Common myeloid progenitor, CD34-positive (primary cell): ENCODE measurements around the gene CACNA1G.

Experiments used
- CTCF ChIA-PET: fragments of 350-600 bp; sonication (Branson Sonifier 250); formaldehyde crosslinking; loops from one replicate; lab custom pipeline; 2021; ENCODE audit warnings: antibody characterized with exemption; lab: Charles Lee
- POLR2A ChIA-PET: fragments of 350-600 bp; sonication (Branson Sonifier 250); formaldehyde crosslinking; loops from one replicate; lab custom pipeline; 2021; ENCODE audit warnings: antibody characterized with exemption; lab: Charles Lee
- DNase-seq, 3 donors: peaks; one replicate each; pipeline versions ENCODE4 v3.0.0 to v3.0.0-alpha.2; 2013
- H3K27ac ChIP-seq, 2 experiments: 1 replicate in 1 of 2; 2 replicates in 1 of 2; pipeline ENCODE4 v1.7.0; 2013; ENCODE audit warnings: inconsistent platforms in 2 of 2, low read length in 2 of 2, mild to moderate bottlenecking in 2 of 2, low read depth in 1 of 2, moderate library complexity in 1 of 2; ENCODE audit not compliant: severe bottlenecking in 2 of 2, insufficient read depth in 1 of 2, poor library complexity in 1 of 2
- H3K27me3 ChIP-seq, 5 experiments: replicated peaks in 2 of 5; 1 replicate in 3 of 5; 2 replicates in 2 of 5; pipeline versions ENCODE4 v1.6.1 to v1.7.0; 2013; ENCODE audit warnings: low read length in 4 of 5, mild to moderate bottlenecking in 2 of 5, moderate library complexity in 2 of 5, inconsistent platforms in 1 of 5; ENCODE audit not compliant: insufficient read depth in 5 of 5, control insufficient read depth in 4 of 5
- H3K36me3 ChIP-seq, 4 experiments: 1 replicate in 2 of 4; 2 replicates in 2 of 4; pipeline versions ENCODE4 v1.6.1 to v1.7.0; 2013; ENCODE audit warnings: low read length in 3 of 4, control low read depth in 1 of 4, mild to moderate bottlenecking in 1 of 4; ENCODE audit not compliant: control insufficient read depth in 4 of 4, insufficient read depth in 4 of 4
- H3K4me1 ChIP-seq, 4 experiments: 1 replicate in 3 of 4; 2 replicates in 1 of 4; pipeline versions ENCODE4 v1.6.1 to v1.7.1; 2013; ENCODE audit warnings: low read length in 3 of 4, mild to moderate bottlenecking in 3 of 4, control low read depth in 1 of 4, inconsistent platforms in 1 of 4, moderate library complexity in 1 of 4; ENCODE audit not compliant: control insufficient read depth in 4 of 4, insufficient read depth in 4 of 4; ENCODE audit errors: control extremely low read depth in 1 of 4
- H3K4me3 ChIP-seq, 7 experiments: 1 replicate in 4 of 7; 2 replicates in 3 of 7; pipeline versions ENCODE4 v1.5.1 to v1.7.0; 2013; ENCODE audit warnings: mild to moderate bottlenecking in 7 of 7, low read length in 6 of 7, moderate library complexity in 6 of 7, inconsistent platforms in 2 of 7, low read depth in 2 of 7, control low read depth in 1 of 7; ENCODE audit not compliant: insufficient read depth in 4 of 7, control insufficient read depth in 1 of 7; ENCODE audit errors: extremely low read depth in 1 of 7
- H3K9me3 ChIP-seq, 5 experiments: 1 replicate in 4 of 5; 2 replicates in 1 of 5; pipeline versions ENCODE4 v1.6.1 to v1.7.1; 2013; ENCODE audit warnings: low read length in 4 of 5, mild to moderate bottlenecking in 2 of 5, inconsistent platforms in 1 of 5, low read depth in 1 of 5, moderate library complexity in 1 of 5; ENCODE audit not compliant: control insufficient read depth in 4 of 5, insufficient read depth in 2 of 5; ENCODE audit errors: control extremely low read depth in 1 of 5
- WGBS: methylation state at CpG from one replicate; pipeline ENCODE4 v1.1.5; 2013; ENCODE audit not compliant: insufficient coverage; 5-methylcytosine and 5-hydroxymethylcytosine counted together

Gene CACNA1G

GRCh38 chr17:50584116-50584515 lies 23.6 kb downstream of the CACNA1G start:
- POLR2A ChIA-PET = no interaction called here
- Histone ChIP-seq H3K4me1 (peaks cover 0 to 2% (median 0%) of the 10 kb centered on the region in 4 experiments), H3K36me3 (no peaks in the 10 kb centered on the region), H3K9me3 (no peaks in the 10 kb centered on the region), H3K27me3 (peaks cover 0 to 12% (median 0%) of the 10 kb centered on the region in 5 experiments), H3K4me3 (no peak overlapping the region), H3K27ac (no peak overlapping the region)
- no peak for DNase-seq
- 97% methylated on average over 4 of the region's 4 CpGs for WGBS
- CTCF ChIA-PET = interaction anchor here (1.5 kb wide), 1 partner anchor 42 kb away, joined by 9 read pairs; no protein-coding TSS in a partner anchor

DNA sequence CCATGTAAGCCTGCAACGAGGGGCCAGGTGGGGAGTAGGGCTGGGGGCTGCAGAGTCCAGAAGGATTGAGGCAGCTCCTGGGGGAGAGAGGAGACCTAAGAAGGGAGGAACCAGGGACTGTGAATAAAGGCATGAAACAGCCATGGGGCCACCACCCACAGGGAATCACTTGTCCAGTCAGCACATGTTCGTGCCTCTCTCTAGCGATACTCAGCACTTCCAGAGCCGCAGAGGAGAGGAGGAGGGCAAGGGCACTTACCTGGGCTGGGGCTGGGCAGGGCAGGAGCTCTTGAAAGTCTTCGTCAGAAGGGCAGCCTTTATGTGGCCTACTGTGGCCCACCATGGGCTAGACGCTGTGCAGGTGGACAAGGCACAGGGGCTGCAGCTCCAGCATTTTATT lies 24.2 kb downstream of the CACNA1G start:
- H3K27me3 ChIP-seq = peaks cover 0 to 12% (median 0%) of the 10 kb centered on the region in 5 experiments
- H3K27ac ChIP-seq = no peak overlapping the region
- no peaks in the 10 kb centered on the region for H3K9me3 ChIP-seq
- no peaks in the 10 kb centered on the region for H3K36me3 ChIP-seq
- no peak overlapping the region for H3K4me3 ChIP-seq
- H3K4me1 ChIP-seq = no peaks in the 10 kb centered on the region
- WGBS = 95% methylated on average over 4 of the region's 6 CpGs
- DNase-seq = no peak
- CTCF ChIA-PET = interaction anchor here (1.5 kb wide), 1 partner anchor 41 kb away, joined by 9 read pairs; no protein-coding TSS in a partner anchor
- POLR2A ChIA-PET = no interaction called here

DNA sequence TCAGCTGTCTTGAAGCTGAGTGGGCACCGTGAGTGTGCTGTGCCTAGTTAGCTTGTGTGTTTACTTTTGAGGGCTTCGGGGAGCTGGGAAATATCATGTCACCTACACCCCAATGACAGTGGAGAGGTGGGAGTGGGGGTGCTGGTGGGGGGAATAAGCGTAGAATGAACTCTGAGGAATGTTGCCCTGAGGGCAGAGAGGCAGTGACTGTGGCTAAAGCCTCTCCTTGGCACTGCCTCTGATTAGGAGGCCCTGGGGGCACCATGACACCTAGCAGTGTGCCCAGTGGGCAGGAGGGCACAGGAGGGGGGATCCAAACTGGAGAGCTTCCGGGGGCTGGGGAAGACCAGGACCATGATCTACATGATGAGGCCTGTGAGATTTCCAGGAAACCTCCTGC lies 24.8 kb downstream of the CACNA1G start:
- H3K4me1 ChIP-seq = no peaks in the 10 kb centered on the region
- DNase-seq = no peak
- no peaks in the 10 kb centered on the region for H3K9me3 ChIP-seq
- ChIA-PET POLR2A (no interaction called here), CTCF (no interaction called here)
- 90% methylated on average over 2 of the region's 4 CpGs for WGBS
- no peak overlapping the region for H3K27ac ChIP-seq
- H3K4me3 ChIP-seq = no peak overlapping the region
- peaks cover 0 to 10% (median 0%) of the 10 kb centered on the region in 5 experiments for H3K27me3 ChIP-seq
- no peaks in the 10 kb centered on the region for H3K36me3 ChIP-seq

- ChIA-PET CTCF (interaction anchor here (1.0 to 1.3 kb wide), 2 partner anchors 10 to 44 kb away, joined by 3 read pairs; no protein-coding TSS in a partner anchor), POLR2A (no interaction called here)
- DNase-seq = no peak
- Histone ChIP-seq H3K9me3 (no peaks in the 10 kb centered on the region), H3K4me1 (no peaks in the 10 kb centered on the region), H3K36me3 (no peaks in the 10 kb centered on the region), H3K27ac (no peak overlapping the region), H3K27me3 (peaks cover 0 to 10% (median 0%) of the 10 kb centered on the region in 5 experiments), H3K4me3 (no peak overlapping the region)
- WGBS = 100% methylated on average over 8 of the region's 8 CpGs
Measured at GRCh38 chr17:50585891-50586290, 25.4 kb downstream of the CACNA1G start.

DNA sequence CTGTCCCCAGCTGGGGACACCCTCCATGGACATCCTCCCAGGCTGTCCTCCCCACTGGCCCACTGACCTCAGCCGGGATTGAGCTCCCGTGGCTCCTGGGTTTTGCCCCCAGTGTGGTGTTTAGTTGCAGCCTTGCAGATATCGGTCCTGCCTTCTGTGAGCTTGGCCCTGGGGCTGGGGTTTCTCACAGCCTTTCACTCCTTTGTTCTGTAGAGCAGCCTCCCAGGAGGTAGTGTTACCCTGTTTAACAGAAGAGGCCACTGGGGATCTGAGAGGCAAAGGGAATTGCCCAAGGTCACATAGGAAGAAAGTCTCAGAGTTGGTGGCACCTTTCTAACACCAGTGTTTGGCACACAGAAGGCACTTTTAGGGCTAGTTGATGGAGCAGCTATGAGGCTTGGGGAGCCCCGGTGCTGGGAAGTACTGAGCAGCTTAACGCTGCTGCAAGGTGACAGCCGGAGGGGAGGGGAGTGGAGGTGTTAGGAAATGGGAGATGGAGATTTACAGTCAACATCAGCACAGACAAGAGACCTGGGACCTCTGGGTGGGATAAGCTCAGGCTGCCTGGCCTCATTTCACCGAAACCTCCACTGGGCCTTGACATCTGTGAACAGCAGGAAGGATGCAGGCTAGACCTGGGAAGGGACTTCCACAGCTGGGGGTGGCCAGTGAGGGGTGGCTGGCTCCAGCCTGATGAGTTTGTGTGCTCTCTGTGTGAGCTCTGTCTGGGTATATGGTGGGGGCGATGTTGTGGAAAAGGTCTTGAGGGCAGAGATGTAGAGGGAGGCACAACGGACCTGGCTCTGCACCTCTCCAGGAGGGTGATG lies 26.1 kb downstream of the CACNA1G start:
- DNase-seq = no peak
- ChIA-PET CTCF (interaction anchor here (1.0 to 1.4 kb wide), 4 partner anchors 10 to 44 kb away, joined by 3 to 4 read pairs (median 3); no protein-coding TSS in a partner anchor), POLR2A (no interaction called here)
- Histone ChIP-seq H3K4me3 (no peak overlapping the region), H3K27me3 (peaks cover 0 to 10% (median 0%) of the 10 kb centered on the region in 5 experiments), H3K4me1 (no peaks in the 10 kb centered on the region), H3K27ac (no peak overlapping the region), H3K9me3 (no peaks in the 10 kb centered on the region), H3K36me3 (no peaks in the 10 kb centered on the region)
- WGBS = 98% methylated on average over 8 of the region's 9 CpGs

DNA sequence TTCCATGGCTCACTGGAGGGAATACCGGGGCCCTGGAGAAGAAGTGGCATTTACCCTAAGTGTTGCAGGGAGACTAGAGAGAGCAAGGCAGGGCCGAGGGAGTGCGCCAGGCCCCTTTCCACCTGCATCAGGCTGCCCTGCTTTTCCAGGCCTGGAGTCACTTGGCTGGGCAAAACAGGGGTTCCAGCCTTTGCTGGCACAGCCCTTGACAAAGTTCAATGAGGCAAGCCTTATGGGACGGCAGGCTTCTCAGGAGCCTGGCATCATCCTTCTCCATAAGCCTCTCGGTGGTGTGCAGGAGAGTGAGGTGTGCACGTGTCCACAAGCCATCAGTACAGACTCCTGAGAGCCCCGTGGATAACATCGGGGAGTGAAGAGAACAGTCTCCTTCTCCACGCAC lies 27.1 kb downstream of the CACNA1G start:
- Histone ChIP-seq H3K27me3 (peaks cover 0 to 10% (median 0%) of the 10 kb centered on the region in 5 experiments), H3K4me3 (no peak overlapping the region), H3K27ac (no peak overlapping the region), H3K4me1 (no peaks in the 10 kb centered on the region), H3K9me3 (no peaks in the 10 kb centered on the region), H3K36me3 (no peaks in the 10 kb centered on the region)
- DNase-seq = no peak
- CTCF ChIA-PET = interaction anchor here (1.0 to 1.4 kb wide), 2 partner anchors 9 to 25 kb away, joined by 3 to 4 read pairs; no protein-coding TSS in a partner anchor
- POLR2A ChIA-PET = interaction anchor here (0.8 kb wide), 1 partner anchor 27 kb away, joined by 3 read pairs; the partner anchor contains the start of gene CACNA1G
- 98% methylated on average over 9 of the region's 9 CpGs for WGBS
